Activated CD8-positive, alpha-beta T cell treated with anti-CD3 and anti-CD28 coated beads for 36 hours (primary cell): Measurements from ENCODE around the gene RPRD1A. TPM values are rescaled to one million over a fixed set of nuclear protein-coding genes. Genes with fewer than 3 reads are reported as not detected.

Experiments
- ATAC-seq: fragments of 200-7000 bp; cut with Tn5 transposase; one replicate; pipeline ENCODE4 v1.10.0; 2021; ENCODE audit warnings: mild to moderate bottlenecking, moderate library complexity
- CTCF ChIA-PET: fragments of 350-600 bp; sonication (Branson Sonifier 250); formaldehyde crosslinking; loops from one replicate; lab custom pipeline; 2021; ENCODE audit warnings: antibody characterized with exemption; lab: Charles Lee
- POLR2A ChIA-PET: fragments of 350-600 bp; sonication (Branson Sonifier 250); formaldehyde crosslinking; loops from one replicate; lab custom pipeline; 2021; ENCODE audit warnings: antibody characterized with exemption; lab: Charles Lee
- DNase-seq: peaks from one replicate; pipeline ENCODE4 v3.0.0-alpha.2; 2020
- H3K27ac Mint-ChIP-seq: one replicate; pipeline ENCODE4 v1.8.0; 2021; ENCODE audit warnings: mild to moderate bottlenecking, mixed read lengths
- H3K27me3 Mint-ChIP-seq: one replicate; pipeline ENCODE4 v1.8.0; 2021; ENCODE audit warnings: mixed read lengths
- H3K36me3 Mint-ChIP-seq: one replicate; pipeline ENCODE4 v1.8.0; 2021; ENCODE audit warnings: low read depth, mixed read lengths
- H3K4me1 Mint-ChIP-seq: one replicate; pipeline ENCODE4 v1.8.0; 2021; ENCODE audit warnings: low read depth, mixed read lengths
- H3K4me3 Mint-ChIP-seq: one replicate; pipeline ENCODE4 v1.8.0; 2021; ENCODE audit warnings: mild to moderate bottlenecking, moderate library complexity, mixed read lengths
- H3K9me3 Mint-ChIP-seq: one replicate; pipeline ENCODE4 v1.8.0; 2021; ENCODE audit warnings: mixed read lengths
- intact Hi-C: fragments of 100-400 bp; cut with micrococcal nuclease; formaldehyde crosslinking; loops from one replicate; pipeline ENCODE4 v1.10.0; 2022
- total RNA-seq, 2 experiments: library from RNA; stranded (reverse); gene quantifications; one replicate each; pipeline ENCODE4 v1.2.3, GENCODE V29; 2021
- TF ChIP-seq, protein P1 (sequence below): fragments of 200-600 bp; IDR thresholded peaks from one replicate; pipeline ENCODE4 v1.8.0; 2022; ENCODE audit warnings: antibody characterized with exemption, mild to moderate bottlenecking

The RPRD1A gene
- total RNA-seq, 2 experiments from 2014 or later = 29.4 to 31.9 TPM

DNA sequence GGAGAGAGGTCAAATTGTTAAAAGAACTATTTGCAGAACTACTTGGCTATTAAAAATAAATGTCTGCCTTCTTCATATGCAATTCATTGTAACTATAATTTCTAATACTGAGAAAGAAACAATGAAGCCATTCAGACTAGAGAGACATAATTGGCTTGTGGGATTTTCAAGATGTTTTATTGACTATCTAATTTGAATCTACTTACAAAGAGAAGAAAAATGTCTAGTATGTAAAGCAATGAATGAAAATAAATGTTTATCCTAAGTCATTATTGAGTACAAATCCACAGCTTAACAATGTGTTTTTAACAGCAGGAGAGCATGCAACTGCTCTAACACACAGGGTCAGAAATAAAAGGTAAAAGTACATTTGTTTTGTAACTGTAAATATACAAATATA is 75.7 kb downstream of the RPRD1A start:
- Mint-ChIP-seq H3K27ac (no peak overlapping the region), H3K36me3 (no peaks in the 10 kb centered on the region), H3K4me3 (no peak overlapping the region), H3K9me3 (no peaks in the 10 kb centered on the region), H3K27me3 (no peaks in the 10 kb centered on the region), H3K4me1 (no peaks in the 10 kb centered on the region)
- TF ChIP-seq, protein P1, sequence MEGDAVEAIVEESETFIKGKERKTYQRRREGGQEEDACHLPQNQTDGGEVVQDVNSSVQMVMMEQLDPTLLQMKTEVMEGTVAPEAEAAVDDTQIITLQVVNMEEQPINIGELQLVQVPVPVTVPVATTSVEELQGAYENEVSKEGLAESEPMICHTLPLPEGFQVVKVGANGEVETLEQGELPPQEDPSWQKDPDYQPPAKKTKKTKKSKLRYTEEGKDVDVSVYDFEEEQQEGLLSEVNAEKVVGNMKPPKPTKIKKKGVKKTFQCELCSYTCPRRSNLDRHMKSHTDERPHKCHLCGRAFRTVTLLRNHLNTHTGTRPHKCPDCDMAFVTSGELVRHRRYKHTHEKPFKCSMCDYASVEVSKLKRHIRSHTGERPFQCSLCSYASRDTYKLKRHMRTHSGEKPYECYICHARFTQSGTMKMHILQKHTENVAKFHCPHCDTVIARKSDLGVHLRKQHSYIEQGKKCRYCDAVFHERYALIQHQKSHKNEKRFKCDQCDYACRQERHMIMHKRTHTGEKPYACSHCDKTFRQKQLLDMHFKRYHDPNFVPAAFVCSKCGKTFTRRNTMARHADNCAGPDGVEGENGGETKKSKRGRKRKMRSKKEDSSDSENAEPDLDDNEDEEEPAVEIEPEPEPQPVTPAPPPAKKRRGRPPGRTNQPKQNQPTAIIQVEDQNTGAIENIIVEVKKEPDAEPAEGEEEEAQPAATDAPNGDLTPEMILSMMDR = no peak
- no peak for ATAC-seq
- no peak for DNase-seq
- ChIA-PET CTCF (no interaction called here), POLR2A (interaction anchor here (0.6 kb wide), 1 partner anchor 207 kb away, joined by 4 read pairs; no protein-coding TSS in a partner anchor)
- intact Hi-C loops = no loop called here

DNA sequence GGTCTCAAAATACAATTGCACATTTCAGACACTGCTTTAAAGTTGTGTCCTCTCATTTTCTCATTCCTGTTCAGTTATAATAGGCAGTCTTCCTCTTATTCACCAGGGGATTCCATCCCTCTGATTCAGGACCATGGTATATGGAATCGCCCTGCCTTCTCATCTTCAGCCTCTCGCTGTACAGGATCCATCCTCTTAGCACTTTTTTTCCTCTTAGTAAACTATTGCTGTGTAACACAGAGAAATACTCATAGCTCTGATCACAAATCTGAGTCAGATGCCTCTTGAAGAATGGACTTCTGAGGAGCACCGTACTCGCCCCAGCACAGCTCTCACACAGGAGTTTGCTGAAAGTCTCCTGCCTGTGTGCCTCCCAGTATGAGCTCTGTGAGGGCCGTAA is 83.5 kb downstream of the RPRD1A start:
- no peaks in the 10 kb centered on the region for H3K4me1 Mint-ChIP-seq
- TF ChIP-seq, protein P1 = no peak
- no peak overlapping the region for H3K4me3 Mint-ChIP-seq
- ATAC-seq (no peak), DNase-seq (no peak)
- peaks cover 2% of the 10 kb centered on the region for H3K9me3 Mint-ChIP-seq
- intact Hi-C loops = no loop called here
- no peak overlapping the region for H3K27ac Mint-ChIP-seq
- H3K27me3 Mint-ChIP-seq = no peaks in the 10 kb centered on the region
- ChIA-PET POLR2A (no interaction called here), CTCF (interaction anchor here (0.7 kb wide), 1 partner anchor 9 kb away, joined by 5 read pairs; no protein-coding TSS in a partner anchor)
- H3K36me3 Mint-ChIP-seq = peaks cover 33% of the 10 kb centered on the region

- intact Hi-C loops = no loop called here
- Mint-ChIP-seq H3K4me1 (no peaks in the 10 kb centered on the region), H3K27me3 (no peaks in the 10 kb centered on the region), H3K4me3 (no peak overlapping the region), H3K27ac (no peak overlapping the region), H3K36me3 (peaks cover 40% of the 10 kb centered on the region), H3K9me3 (peaks cover 2% of the 10 kb centered on the region)
- DNase-seq (no peak), ATAC-seq (no peak)
- POLR2A ChIA-PET = interaction anchor here (0.5 kb wide), 1 partner anchor 905 kb away, joined by 3 read pairs; no protein-coding TSS in a partner anchor
- CTCF ChIA-PET = no interaction called here
- TF ChIP-seq, protein P1 = no peak
Measured at GRCh38 chr18:35983147-35983546, 84.2 kb downstream of the RPRD1A start.

- Mint-ChIP-seq H3K27me3 (no peaks in the 10 kb centered on the region), H3K4me1 (no peaks in the 10 kb centered on the region), H3K36me3 (peaks cover 45% of the 10 kb centered on the region), H3K27ac (no peak overlapping the region), H3K4me3 (no peak overlapping the region), H3K9me3 (peaks cover 2% of the 10 kb centered on the region)
- ChIA-PET CTCF (no interaction called here), POLR2A (interaction anchor here (0.5 kb wide), 1 partner anchor 904 kb away, joined by 3 read pairs; no protein-coding TSS in a partner anchor)
- ATAC-seq (no peak), DNase-seq (no peak)
- TF ChIP-seq, protein P1 = no peak
- intact Hi-C loops = no loop called here
Measured at GRCh38 chr18:35982409-35983114, 84.8 kb downstream of the RPRD1A start.

DNA sequence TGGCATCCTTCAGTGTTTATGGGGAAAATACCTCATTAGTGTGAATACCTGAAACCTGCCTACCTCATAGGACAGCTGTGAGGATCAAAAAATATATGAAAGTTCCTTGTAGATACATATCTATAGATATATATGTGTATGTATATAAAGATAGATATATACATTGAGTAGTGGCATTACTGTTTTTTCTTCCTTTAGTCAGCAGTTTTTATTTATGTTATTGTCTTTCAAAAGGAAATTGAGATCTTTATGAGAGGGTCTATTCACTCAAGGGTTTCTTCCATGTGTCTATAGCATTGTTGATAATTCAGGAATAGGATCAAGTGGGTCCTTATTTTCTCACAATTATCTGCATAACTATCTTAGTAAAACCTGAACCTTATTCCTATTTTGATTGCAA is 88.2 kb downstream of the RPRD1A start:
- TF ChIP-seq, protein P1 = no peak
- Mint-ChIP-seq H3K27me3 (no peaks in the 10 kb centered on the region), H3K4me3 (no peak overlapping the region), H3K4me1 (peaks cover 15% of the 10 kb centered on the region), H3K27ac (no peak overlapping the region), H3K9me3 (peaks cover 2% of the 10 kb centered on the region), H3K36me3 (peaks cover 59% of the 10 kb centered on the region)
- DNase-seq (no peak), ATAC-seq (no peak)
- POLR2A ChIA-PET = no interaction called here
- intact Hi-C loops = no loop called here
- CTCF ChIA-PET = no interaction called here
